ENCODE results near the gene RETREG2.

RETREG2 gene

GRCh38 chr2:219178377-219179175, 501 bp downstream of the RETREG2 start:
- no peak for DNase-seq (ENCODE audit: low read depth)
- no peak for TF ChIP-seq CTCF (IDR thresholded peaks at IDR 0.05; ENCODE audit: low read depth, low read length, missing control alignments)
- H3K4me3 ChIP-seq (ENCODE audit: low read depth, low read length), result peak overlapping the region; percentile 80
- in situ Hi-C loops (cut with HindIII; ENCODE audit: low sequenced_read_pairs), result no loop called here

- TF ChIP-seq CTCF (IDR thresholded peaks at IDR 0.05; ENCODE audit: low read depth, low read length, missing control alignments), result no peak
- DNase-seq (ENCODE audit: low read depth), result no peak
- in situ Hi-C loops (cut with HindIII; ENCODE audit: low sequenced_read_pairs), result loop anchor here (5.0 kb wide), 1 partner anchor 47 kb away; the partner anchor contains the start of genes ANKZF1 and ATG9A
- no peak overlapping the region for H3K4me3 ChIP-seq (ENCODE audit: low read depth, low read length)
Observed at GRCh38 chr2:219179601-219180465, 1.8 kb downstream of the RETREG2 start.

DNA sequence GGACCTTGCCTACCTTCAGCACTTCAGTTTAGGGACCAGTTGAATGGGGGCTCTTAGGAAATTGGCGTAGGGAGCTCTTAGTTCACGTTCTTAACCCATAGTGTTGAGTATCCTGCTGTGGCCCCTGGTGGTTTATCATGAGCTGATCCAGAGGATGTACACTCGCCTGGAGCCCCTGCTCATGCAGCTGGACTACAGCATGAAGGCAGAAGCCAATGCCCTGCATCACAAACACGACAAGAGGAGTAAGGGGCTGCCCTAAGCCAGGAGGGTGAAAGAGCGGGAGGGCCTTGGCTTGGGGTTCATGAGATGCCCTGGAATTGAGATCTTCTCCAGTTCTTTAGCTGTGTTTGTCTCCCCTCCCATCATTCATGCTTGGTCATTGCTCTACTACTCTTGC, 2.9 kb downstream of the RETREG2 start:
- no peak overlapping the region for H3K4me3 ChIP-seq (ENCODE audit: low read depth, low read length)
- TF ChIP-seq CTCF (IDR thresholded peaks at IDR 0.05; ENCODE audit: low read depth, low read length, missing control alignments), result no peak
- in situ Hi-C loops (cut with HindIII; ENCODE audit: low sequenced_read_pairs), result loop anchor here (5.0 kb wide), 1 partner anchor 46 kb away; the partner anchor contains the start of genes ANKZF1 and ATG9A
- DNase-seq (ENCODE audit: low read depth), result no peak

GRCh38 chr2:219181531-219181930, 3.5 kb downstream of the RETREG2 start:
- DNase-seq (ENCODE audit: low read depth), result no peak
- in situ Hi-C loops (cut with HindIII; ENCODE audit: low sequenced_read_pairs), result loop anchor here (5.0 kb wide), 1 partner anchor 46 kb away; the partner anchor contains the start of genes ANKZF1 and ATG9A
- no peak overlapping the region for H3K4me3 ChIP-seq (ENCODE audit: low read depth, low read length)
- no peak for TF ChIP-seq CTCF (IDR thresholded peaks at IDR 0.05; ENCODE audit: low read depth, low read length, missing control alignments)

GRCh38 chr2:219182331-219183150, 4.5 kb downstream of the RETREG2 start:
- H3K4me3 ChIP-seq (ENCODE audit: low read depth, low read length), result no peak overlapping the region
- no peak for TF ChIP-seq CTCF (IDR thresholded peaks at IDR 0.05; ENCODE audit: low read depth, low read length, missing control alignments)
- in situ Hi-C loops (cut with HindIII; ENCODE audit: low sequenced_read_pairs), result loop anchor here (5.0 kb wide), 1 partner anchor 45 kb away; the partner anchor contains the start of genes ANKZF1 and ATG9A
- no peak for DNase-seq (ENCODE audit: low read depth)
